Pancreas (tissue), 10 donors: ENCODE results near the gene SLC13A5. TPM values are rescaled to one million over a fixed set of nuclear protein-coding genes. Genes with fewer than 3 reads are reported as not detected.
"Not testable (repeated sequence)": the region's sequence is repeated elsewhere in the genome, so short reads cannot be mapped to it uniquely, and the experiment has no call there.

ENCODE experiments used
- ATAC-seq, 4 donors: fragments of 200-7000 bp; cut with Tn5 transposase; one replicate each; pipeline versions ENCODE4 v1.8.0 to v1.9.1; 2020; ENCODE audit warnings: mild to moderate bottlenecking in 4 of 4, moderate library complexity in 4 of 4
- DNase-seq, 6 donors: peaks; one replicate each; pipeline ENCODE4 v3.0.0-alpha.2; 2020
- FAIRE-seq: peaks from 2 replicates; lab custom pipeline; 2012; peaks lifted over from hg19 to GRCh38; lab: Jason Lieb, UNC
- H3K27ac ChIP-seq, 4 donors: fragments of 200-600 bp; sonication (generic); 1 replicate in 3 of 4; 2 replicates in 1 of 4; pipeline versions ENCODE4 v1.5.0 to v1.8.0; 2020
- H3K27me3 ChIP-seq, 4 donors: fragments of 200-600 bp; one replicate each; pipeline ENCODE4 v1.8.0; 2021
- H3K36me3 ChIP-seq, 3 donors: fragments of 200-600 bp; sonication (generic) in 1 of 3; one replicate each; pipeline versions ENCODE4 v1.5.0 to v1.8.0; 2020 to 2021
- H3K4me1 ChIP-seq, 3 donors: fragments of 200-600 bp; one replicate each; pipeline ENCODE4 v1.8.0; 2021
- H3K4me3 ChIP-seq, 4 donors: fragments of 200-600 bp; sonication (generic) in 2 of 4; one replicate each; pipeline versions ENCODE4 v1.5.0 to v1.8.0; 2020 to 2021
- H3K9me3 ChIP-seq, 4 donors: fragments of 200-600 bp; one replicate each; pipeline ENCODE4 v1.8.0; 2021
- CTCF ChIP-seq, 4 donors: fragments of 200-600 bp; sonication (generic) in 3 of 4; IDR thresholded peaks; one replicate each; pipeline versions ENCODE4 v1.5.0 to v1.8.0; 2021; ENCODE audit warnings: antibody characterized with exemption in 4 of 4
- WGBS, 2 donors: extraction: QIAGEN DNeasy Blood & Tissue Kit; methylation state at CpG; one replicate each; pipeline ENCODE4 v1.1.7; 2013; 5-methylcytosine and 5-hydroxymethylcytosine counted together
- intact Hi-C, 3 donors: fragments of 100-400 bp; cut with DNase I; formaldehyde crosslinking; loops; one replicate each; pipeline versions ENCODE4 v1.11.1 to v1.14.2; 2022
- polyA plus RNA-seq, 2 donors: library from polyadenylated mRNA; stranded (reverse); fragments of 200-250 nt; gene quantifications; one replicate each; pipeline ENCODE4 v1.2.3, GENCODE V29; 2013
- total RNA-seq, 6 donors: library from RNA; stranded (reverse); fragmentation: NEBNext Ultra II Directional in 4 of 6; extraction: Animal tissue kit (Norgen Biotek cat#: 25700) in 4 of 6; gene quantifications; one replicate each; pipeline versions ENCODE4 v1.2.1 to v1.2.4, GENCODE V29; 2021 to 2023
- donor health status: healthy with polysubstance abuse.
- donor health status: DM: no; HTN: no; CAD: no; lungs with moderate emphysema.
- donor health status: DM: no; HTN: no; CAD: no.
- donor health status: control.
- donor health status: control.
- donor health status: Bipolar disorder and iron deficiency.
- donor health status: DM: yes; HTN: yes; CAD: no.
- donor health status: DM: no; HTN: no; CAD: no.
- donor health status: DM: no; HTN: no; CAD: no.
- donor health status: DM: yes; HTN: yes; CAD: no.

SLC13A5 gene
- total and polyA plus RNA-seq, 8 donors, result 0.15 to 0.47 (median 0.25) TPM; not detected in 4

GRCh38 chr17:6661464-6661848 is 51.7 kb downstream of the SLC13A5 start:
- WGBS, 2 donors, result 68 to 75% methylated on average over 2 of the region's 2 CpGs
- Histone ChIP-seq H3K4me3 (no peak overlapping the region), H3K36me3 (no peaks in the 10 kb centered on the region), H3K9me3 (no peaks in the 10 kb centered on the region), H3K4me1 (peaks cover 0 to 4% (median 0%) of the 10 kb centered on the region in 3 donors), H3K27ac (no peak overlapping the region), H3K27me3 (no peaks in the 10 kb centered on the region)
- no peak for ATAC-seq
- no peak for TF ChIP-seq CTCF (IDR thresholded peaks at IDR 0.05)
- DNase-seq, result no peak
- intact Hi-C loops, result loop anchor here in 2 of 3 donors (10.0 kb wide), 2 partner anchors 183 to 343 kb away; no protein-coding TSS in a partner anchor
- no peak for FAIRE-seq

GRCh38 chr17:6660805-6661463 is 52.2 kb downstream of the SLC13A5 start:
- no peaks in the 10 kb centered on the region for H3K4me1 ChIP-seq
- peak in 1 of 4 donors; percentile 63 for ATAC-seq
- no peak for TF ChIP-seq CTCF (IDR thresholded peaks at IDR 0.05)
- no peaks in the 10 kb centered on the region for H3K9me3 ChIP-seq
- no peak for DNase-seq
- H3K27me3 ChIP-seq, result no peaks in the 10 kb centered on the region
- 72 to 78% methylated on average over 10 to 11 of the region's 11 CpGs for WGBS, 2 donors
- H3K36me3 ChIP-seq, result no peaks in the 10 kb centered on the region
- intact Hi-C loops, result loop anchor here in 2 of 3 donors (10.0 kb wide), 2 partner anchors 184 to 344 kb away; no protein-coding TSS in a partner anchor
- FAIRE-seq, result no peak
- no peak overlapping the region for H3K27ac ChIP-seq
- no peak overlapping the region for H3K4me3 ChIP-seq

GRCh38 chr17:6660101-6660500 is 53.1 kb downstream of the SLC13A5 start:
- H3K4me1 ChIP-seq, result no peaks in the 10 kb centered on the region
- no peaks in the 10 kb centered on the region for H3K27me3 ChIP-seq
- FAIRE-seq (no peak), ATAC-seq (peak in 1 of 4 donors; percentile 15), DNase-seq (no peak)
- 86 to 91% methylated on average over 9 of the region's 9 CpGs for WGBS, 2 donors
- intact Hi-C loops, result loop anchor here in 2 of 3 donors (10.0 kb wide), 2 partner anchors 185 to 345 kb away; no protein-coding TSS in a partner anchor
- H3K27ac ChIP-seq, result no peak overlapping the region
- no peak overlapping the region for H3K4me3 ChIP-seq
- H3K36me3 ChIP-seq, result no peaks in the 10 kb centered on the region
- TF ChIP-seq CTCF (IDR thresholded peaks at IDR 0.05), result no peak
- H3K9me3 ChIP-seq, result no peaks in the 10 kb centered on the region

- ATAC-seq, H3K9me3 ChIP-seq, H3K4me1 ChIP-seq, H3K36me3 ChIP-seq, DNase-seq, H3K27ac ChIP-seq, H3K4me3 ChIP-seq, H3K27me3 ChIP-seq, intact Hi-C loops, FAIRE-seq: not testable (repeated sequence)
- 85 to 92% methylated on average over 2 to 5 of the region's 5 CpGs for WGBS, 2 donors
Observed at GRCh38 chr17:6658411-6658810, 54.8 kb downstream of the SLC13A5 start.

- TF ChIP-seq CTCF (IDR thresholded peaks at IDR 0.05), result no peak
- no peak overlapping the region for H3K27ac ChIP-seq
- no peak overlapping the region for H3K4me3 ChIP-seq
- H3K36me3 ChIP-seq, result no peaks in the 10 kb centered on the region
- no peak for DNase-seq
- intact Hi-C loops, result no loop called here
- H3K4me1 ChIP-seq, result peaks cover under 1 to 15% (median 12%) of the 10 kb centered on the region in 3 donors
- H3K9me3 ChIP-seq, result no peaks in the 10 kb centered on the region
- WGBS, 2 donors, result 87 to 88% methylated on average over 18 of the region's 18 CpGs
- ATAC-seq, result no peak
- FAIRE-seq, result no peak
- no peaks in the 10 kb centered on the region for H3K27me3 ChIP-seq
Observed at GRCh38 chr17:6657633-6658287, 55.4 kb downstream of the SLC13A5 start.

GRCh38 chr17:6656797-6657632 is 56.2 kb downstream of the SLC13A5 start:
- H3K27ac ChIP-seq, FAIRE-seq, H3K27me3 ChIP-seq, H3K9me3 ChIP-seq, H3K36me3 ChIP-seq, DNase-seq, intact Hi-C loops: not testable (repeated sequence)
- peaks cover 5 to 20% (median 16%) of the 10 kb centered on the region in 3 donors for H3K4me1 ChIP-seq
- peak overlapping the region in 1 of 4 donors; percentile 28 for H3K4me3 ChIP-seq
- 34 to 39% methylated on average over 40 to 54 of the region's 55 CpGs for WGBS, 2 donors
- peak in 2 of 4 donors; percentile 18 to 24 for ATAC-seq

- H3K27ac ChIP-seq, H3K36me3 ChIP-seq, H3K4me3 ChIP-seq, H3K27me3 ChIP-seq, FAIRE-seq, intact Hi-C loops, DNase-seq, H3K9me3 ChIP-seq, ATAC-seq: not testable (repeated sequence)
- H3K4me1 ChIP-seq, result peaks cover 9 to 23% (median 16%) of the 10 kb centered on the region in 3 donors
- WGBS, 2 donors, result 27 to 38% methylated on average over 27 to 38 of the region's 41 CpGs
Observed at GRCh38 chr17:6655732-6656361, 57.3 kb downstream of the SLC13A5 start.
